Astrocyte (in vitro differentiated cells and primary cell): ENCODE results near the gene CIBAR2. TPM values are rescaled to one million over a fixed set of nuclear protein-coding genes. Genes with fewer than 3 reads are reported as not detected.

Experiments used
- DNase-seq: peaks from one replicate; pipeline ENCODE4 v3.0.0-alpha.2; 2010; ENCODE audit warnings: low read depth
- FAIRE-seq: peaks from 2 replicates; lab custom pipeline; 2011; peaks lifted over from hg19 to GRCh38; lab: Jason Lieb, UNC
- H2AFZ ChIP-seq: 2 replicates; pipeline ENCODE4 v1.6.0; 2012; ENCODE audit warnings: low read depth, low read length, inconsistent platforms
- H3K27ac ChIP-seq: 2 replicates; pipeline ENCODE4 v1.5.1; 2011; ENCODE audit warnings: low read depth, low read length, inconsistent platforms
- H3K27me3 ChIP-seq: 2 replicates; pipeline ENCODE4 v1.6.0; 2011; ENCODE audit warnings: low read length, inconsistent platforms; ENCODE audit not compliant: insufficient read depth
- H3K36me3 ChIP-seq: 2 replicates; pipeline ENCODE4 v1.5.1; 2011; ENCODE audit warnings: low read length, inconsistent platforms; ENCODE audit not compliant: insufficient read depth
- H3K4me1 ChIP-seq: 2 replicates; pipeline ENCODE4 v1.5.1; 2011; ENCODE audit warnings: low read length, inconsistent platforms; ENCODE audit not compliant: insufficient read depth
- H3K4me2 ChIP-seq: 2 replicates; pipeline ENCODE4 v1.6.0; 2012; ENCODE audit warnings: low read length, inconsistent platforms
- H3K4me3 ChIP-seq: 2 replicates; pipeline ENCODE4 v1.5.1; 2011; ENCODE audit warnings: low read depth, mild to moderate bottlenecking, low read length, inconsistent platforms; ENCODE audit not compliant: insufficient read depth
- H3K79me2 ChIP-seq: 2 replicates; pipeline ENCODE4 v1.6.0; 2012; ENCODE audit warnings: mild to moderate bottlenecking, low read length, inconsistent platforms; ENCODE audit not compliant: insufficient read depth
- H3K9ac ChIP-seq: 2 replicates; pipeline ENCODE4 v1.6.0; 2012; ENCODE audit warnings: mild to moderate bottlenecking, low read length, inconsistent platforms
- H3K9me3 ChIP-seq: 2 replicates; pipeline ENCODE4 v1.5.1; 2012; ENCODE audit warnings: low read depth, mild to moderate bottlenecking, low read length, inconsistent platforms; ENCODE audit not compliant: insufficient read depth
- H4K20me1 ChIP-seq: 2 replicates; pipeline ENCODE4 v1.6.0; 2012; ENCODE audit warnings: low read length, inconsistent platforms; ENCODE audit not compliant: insufficient read depth
- H3K27ac Mint-ChIP-seq: one replicate; pipeline ENCODE4 v1.8.0; 2021; ENCODE audit warnings: mild to moderate bottlenecking, mixed read lengths; ENCODE audit not compliant: unreplicated experiment
- H3K27me3 Mint-ChIP-seq: one replicate; pipeline ENCODE4 v1.8.0; 2021; ENCODE audit warnings: low read depth, mixed read lengths; ENCODE audit not compliant: unreplicated experiment
- H3K36me3 Mint-ChIP-seq: one replicate; pipeline ENCODE4 v1.8.0; 2021; ENCODE audit warnings: low read depth, mixed read lengths; ENCODE audit not compliant: unreplicated experiment
- H3K4me1 Mint-ChIP-seq: one replicate; pipeline ENCODE4 v1.8.0; 2021; ENCODE audit warnings: low read depth, mixed read lengths; ENCODE audit not compliant: unreplicated experiment
- H3K4me3 Mint-ChIP-seq: one replicate; pipeline ENCODE4 v1.8.0; 2021; ENCODE audit warnings: mild to moderate bottlenecking, moderate library complexity, mixed read lengths; ENCODE audit not compliant: unreplicated experiment
- H3K9me3 Mint-ChIP-seq: one replicate; pipeline ENCODE4 v1.8.0; 2021; ENCODE audit warnings: mild to moderate bottlenecking, mixed read lengths; ENCODE audit not compliant: unreplicated experiment
- CTCF ChIP-seq: IDR thresholded peaks from 2 replicates; pipeline ENCODE4 v1.5.1; 2011; ENCODE audit warnings: low read depth, mild to moderate bottlenecking, inconsistent platforms, low read length, moderate library complexity; ENCODE audit not compliant: insufficient read depth
- EZH2 ChIP-seq: IDR thresholded peaks from 2 replicates; pipeline ENCODE4 v1.6.1; 2012; ENCODE audit warnings: mild to moderate bottlenecking, low read length, inconsistent platforms; ENCODE audit not compliant: insufficient read depth
- total RNA-seq: library from RNA; stranded (reverse); gene quantifications from 2 replicates; pipeline ENCODE4 v1.2.1, GENCODE V29; 2021

The CIBAR2 gene
- total RNA-seq, 1 donor from 2014 or later = not detected

- no peak overlapping the region for H3K4me3 Mint-ChIP-seq
- H3K36me3 ChIP-seq = no peaks in the 10 kb centered on the region
- H3K4me1 ChIP-seq = no peaks in the 10 kb centered on the region
- DNase-seq = no peak
- H3K27ac ChIP-seq = no peak overlapping the region
- H3K4me1 Mint-ChIP-seq = no peaks in the 10 kb centered on the region
- no peak overlapping the region for H3K27ac Mint-ChIP-seq
- H3K9ac ChIP-seq = no peak overlapping the region
- no peaks in the 10 kb centered on the region for H3K36me3 Mint-ChIP-seq
- no peaks in the 10 kb centered on the region for H4K20me1 ChIP-seq
- no peak overlapping the region for H2AFZ ChIP-seq
- no peak overlapping the region for H3K4me3 ChIP-seq
- H3K9me3 ChIP-seq = no peaks in the 10 kb centered on the region
- H3K79me2 ChIP-seq = no peaks in the 10 kb centered on the region
- H3K27me3 ChIP-seq = peaks cover 3% of the 10 kb centered on the region
- FAIRE-seq = no peak
- peaks cover 28% of the 10 kb centered on the region for H3K27me3 Mint-ChIP-seq
- no peak overlapping the region for H3K4me2 ChIP-seq
- TF ChIP-seq CTCF (no peak), EZH2 (no peak)
- peaks cover 2% of the 10 kb centered on the region for H3K9me3 Mint-ChIP-seq
Observed at GRCh38 chr16:85105475-85105874, 6.8 kb downstream of the CIBAR2 start.

- Histone ChIP-seq H3K4me2 (no peak overlapping the region), H3K4me1 (no peaks in the 10 kb centered on the region), H3K36me3 (no peaks in the 10 kb centered on the region), H3K27me3 (peaks cover 3% of the 10 kb centered on the region), H3K27ac (no peak overlapping the region), H3K9me3 (no peaks in the 10 kb centered on the region), H3K9ac (no peak overlapping the region), H4K20me1 (no peaks in the 10 kb centered on the region), H2AFZ (no peak overlapping the region), H3K79me2 (no peaks in the 10 kb centered on the region), H3K4me3 (no peak overlapping the region)
- no peak for FAIRE-seq
- Mint-ChIP-seq H3K4me1 (no peaks in the 10 kb centered on the region), H3K9me3 (peaks cover 2% of the 10 kb centered on the region), H3K27ac (no peak overlapping the region), H3K36me3 (no peaks in the 10 kb centered on the region), H3K27me3 (peaks cover 28% of the 10 kb centered on the region), H3K4me3 (no peak overlapping the region)
- TF ChIP-seq EZH2 (no peak), CTCF (no peak)
- no peak for DNase-seq
Observed at GRCh38 chr16:85104821-85105391, 7.4 kb downstream of the CIBAR2 start.

- Mint-ChIP-seq H3K27me3 (peaks cover 26% of the 10 kb centered on the region), H3K27ac (no peak overlapping the region), H3K36me3 (no peaks in the 10 kb centered on the region), H3K9me3 (peaks cover 2% of the 10 kb centered on the region), H3K4me3 (no peak overlapping the region), H3K4me1 (no peaks in the 10 kb centered on the region)
- Histone ChIP-seq H2AFZ (no peak overlapping the region), H3K27ac (no peak overlapping the region), H4K20me1 (no peaks in the 10 kb centered on the region), H3K4me2 (no peak overlapping the region), H3K79me2 (no peaks in the 10 kb centered on the region), H3K9ac (no peak overlapping the region), H3K27me3 (peaks cover 3% of the 10 kb centered on the region), H3K9me3 (no peaks in the 10 kb centered on the region), H3K4me3 (no peak overlapping the region), H3K4me1 (no peaks in the 10 kb centered on the region), H3K36me3 (no peaks in the 10 kb centered on the region)
- TF ChIP-seq EZH2 (no peak), CTCF (no peak)
- DNase-seq = no peak
- FAIRE-seq = no peak
Observed at GRCh38 chr16:85104147-85104546, 8.1 kb downstream of the CIBAR2 start.
